ENCODE data around the gene MORC1.

- TF ChIP-seq CTCF (IDR thresholded peaks at IDR 0.05; ENCODE audit: low read length) (peak; percentile 40; the same call in 1 of the 2 replicates), EZH2 (IDR thresholded peaks at IDR 0.05; ENCODE audit: borderline replicate concordance, low read length) (no peak)
These were observed 19.8 kb downstream of the MORC1 start for GRCh38 chr3:109098079-109098644.

All from OCI-LY1 (cell line).